ENCODE measurements around the gene CHD5.

The CHD5 gene

GRCh38 chr1:6162341-6162740 is 17.8 kb downstream of the CHD5 start:
- no peak overlapping the region for H2AFZ ChIP-seq
- H3K9me3 ChIP-seq (ENCODE audit: control insufficient read depth, low read length), result no peaks in the 10 kb centered on the region
- no peaks in the 10 kb centered on the region for H3K79me2 ChIP-seq
- H3K27ac ChIP-seq, result no peak overlapping the region
- H3K4me2 ChIP-seq (ENCODE audit: low read length), result no peak overlapping the region
- peaks cover 7% of the 10 kb centered on the region for H3K4me1 ChIP-seq
- H3K4me3 ChIP-seq (ENCODE audit: low read depth, low read length), result no peak overlapping the region
- H3K27me3 ChIP-seq (ENCODE audit: control insufficient read depth, insufficient read depth, low read length), result no peaks in the 10 kb centered on the region
- H3K36me3 ChIP-seq (ENCODE audit: control insufficient read depth, insufficient read depth, low read length), result no peaks in the 10 kb centered on the region
- TF ChIP-seq CTCF (IDR thresholded peaks at IDR 0.05), result no peak
- no peak overlapping the region for H3K9ac ChIP-seq

DNA sequence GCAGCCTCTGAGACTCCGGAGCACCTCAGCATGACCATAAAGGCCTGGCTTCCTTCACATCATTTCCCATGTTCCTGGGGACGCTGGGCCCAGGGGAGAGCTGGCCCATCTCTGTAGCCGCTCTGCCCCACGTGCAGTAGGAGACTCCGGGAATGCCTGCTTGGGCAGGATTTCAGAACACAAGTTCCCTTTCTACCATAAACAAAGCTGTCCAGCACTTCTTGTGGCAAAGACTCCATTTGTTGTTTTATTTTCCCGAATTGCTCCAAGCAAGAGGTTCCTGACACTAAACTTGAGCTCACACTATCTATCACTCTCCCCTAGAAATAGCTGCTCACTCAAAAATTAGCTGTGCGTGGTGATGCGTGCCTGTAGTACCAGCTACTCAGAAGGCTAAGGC is 21.9 kb downstream of the CHD5 start:
- Histone ChIP-seq H3K79me2 (no peaks in the 10 kb centered on the region), H3K9me3 (ENCODE audit: control insufficient read depth, low read length) (no peaks in the 10 kb centered on the region), H3K9ac (no peak overlapping the region), H3K4me3 (ENCODE audit: low read depth, low read length) (no peak overlapping the region), H3K27ac (peak overlapping the region; percentile 67), H3K36me3 (ENCODE audit: control insufficient read depth, insufficient read depth, low read length) (no peaks in the 10 kb centered on the region), H3K27me3 (ENCODE audit: control insufficient read depth, insufficient read depth, low read length) (no peaks in the 10 kb centered on the region), H3K4me1 (peaks cover 15% of the 10 kb centered on the region), H2AFZ (no peak overlapping the region), H3K4me2 (ENCODE audit: low read length) (no peak overlapping the region)
- no peak for TF ChIP-seq CTCF (IDR thresholded peaks at IDR 0.05)

- Histone ChIP-seq H3K27ac (peak overlapping the region; percentile 67), H3K36me3 (ENCODE audit: control insufficient read depth, insufficient read depth, low read length) (no peaks in the 10 kb centered on the region), H3K4me2 (ENCODE audit: low read length) (no peak overlapping the region), H3K9me3 (ENCODE audit: control insufficient read depth, low read length) (no peaks in the 10 kb centered on the region), H3K27me3 (ENCODE audit: control insufficient read depth, insufficient read depth, low read length) (no peaks in the 10 kb centered on the region), H3K4me3 (ENCODE audit: low read depth, low read length) (no peak overlapping the region), H3K9ac (no peak overlapping the region), H3K79me2 (no peaks in the 10 kb centered on the region), H3K4me1 (peaks cover 15% of the 10 kb centered on the region), H2AFZ (peak overlapping the region; percentile 25)
- TF ChIP-seq CTCF (IDR thresholded peaks at IDR 0.05), result no peak
Observed at GRCh38 chr1:6157528-6158174, 22.5 kb downstream of the CHD5 start.

DNA sequence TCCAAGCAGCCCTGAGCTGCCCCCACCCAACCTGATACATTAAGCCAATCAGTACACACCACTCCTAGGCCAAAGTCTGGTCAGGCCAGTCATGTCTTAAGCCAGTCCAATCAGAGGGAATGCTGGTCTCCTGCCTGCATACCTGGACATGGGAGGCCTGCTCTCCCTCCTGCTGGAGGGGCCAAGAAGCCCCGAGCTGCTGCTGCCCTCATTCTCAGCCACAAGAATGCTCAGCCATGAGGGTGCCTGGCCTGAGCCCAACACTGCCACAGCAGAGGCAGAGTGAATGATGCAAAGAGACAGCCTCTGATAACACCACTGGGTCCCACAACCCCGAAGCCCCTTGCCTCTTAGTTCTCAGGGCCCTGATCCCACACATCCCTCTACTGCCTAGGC is 23.0 kb downstream of the CHD5 start:
- H3K4me3 ChIP-seq (ENCODE audit: low read depth, low read length), result no peak overlapping the region

More for the DNA sequence above, 23.0 kb downstream of the CHD5 start:
- Histone ChIP-seq H3K4me1 (peaks cover 15% of the 10 kb centered on the region), H2AFZ (peak overlapping the region; percentile 25), H3K27ac (peak overlapping the region; percentile 67), H3K9ac (no peak overlapping the region), H3K4me2 (ENCODE audit: low read length) (no peak overlapping the region), H3K36me3 (ENCODE audit: control insufficient read depth, insufficient read depth, low read length) (no peaks in the 10 kb centered on the region), H3K9me3 (ENCODE audit: control insufficient read depth, low read length) (no peaks in the 10 kb centered on the region), H3K27me3 (ENCODE audit: control insufficient read depth, insufficient read depth, low read length) (no peaks in the 10 kb centered on the region), H3K79me2 (no peaks in the 10 kb centered on the region)
- no peak for TF ChIP-seq CTCF (IDR thresholded peaks at IDR 0.05)

Measured in parathyroid adenoma (tissue), 2 donors.